K562 (cell line): ENCODE data around the gene DOLPP1. TPM values are rescaled to one million over a fixed set of nuclear protein-coding genes. Genes with fewer than 3 reads are reported as not detected.

ENCODE experiments used
- CBFA2T2 ChIP-seq: fragments of 450-650 bp; conservative IDR thresholded peaks from 2 replicates; pipeline ENCODE4 v1.6.1; 2017; ENCODE audit warnings: mild to moderate bottlenecking
- CREB1 ChIP-seq, 2 experiments: sonication (generic) in 1 of 2; formaldehyde crosslinking in 1 of 2; IDR thresholded peaks; 2 replicates each; pipeline versions ENCODE4 v1.6.1 to v1.8.0; 2012 to 2022; ENCODE audit warnings: inconsistent platforms in 1 of 2, mild to moderate bottlenecking in 1 of 2, missing genetic modification reagents in 1 of 2, moderate library complexity in 1 of 2
- CXXC5 ChIP-seq: fragments of 250-450 bp; sonication (Bioruptor Pico); IDR thresholded peaks from 2 replicates; pipeline ENCODE4 v1.8.0; 2022; ENCODE audit warnings: inconsistent platforms, mild to moderate bottlenecking, moderate library complexity
- DACH1 ChIP-seq: fragments of 450-650 bp; IDR thresholded peaks from 2 replicates; pipeline ENCODE4 v1.6.1; 2018; ENCODE audit not compliant: partially characterized antibody
- GABPB2 ChIP-seq: fragments of 250-450 bp; sonication (Bioruptor Pico); conservative IDR thresholded peaks from 2 replicates; pipeline ENCODE4 v1.5.1; 2021; ENCODE audit warnings: mild to moderate bottlenecking
- HEY1 ChIP-seq: fragments of 250-450 bp; sonication (Bioruptor Pico); IDR thresholded peaks from 2 replicates; pipeline ENCODE4 v1.5.0; 2020; ENCODE audit warnings: mild to moderate bottlenecking, moderate library complexity, borderline replicate concordance
- HLTF ChIP-seq: fragments of 450-650 bp; IDR thresholded peaks from 2 replicates; pipeline ENCODE4 v1.6.1; 2016
- ILK ChIP-seq: fragments of 450-650 bp; IDR thresholded peaks from 2 replicates; pipeline ENCODE4 v1.6.1; 2016; ENCODE audit warnings: missing genetic modification characterization, low read depth, mild to moderate bottlenecking, missing compliant biosample characterization, moderate library complexity, borderline replicate concordance
- MAFG ChIP-seq: fragments of 450-650 bp; conservative IDR thresholded peaks from 2 replicates; pipeline ENCODE4 v1.6.1; 2016; ENCODE audit warnings: missing genetic modification characterization, missing compliant biosample characterization
- MEF2D ChIP-seq: conservative IDR thresholded peaks from 2 replicates; pipeline ENCODE4 v1.6.1; 2016; ENCODE audit warnings: low read depth, missing genetic modification characterization, missing compliant biosample characterization
- MEIS2 ChIP-seq: fragments of 450-650 bp; IDR thresholded peaks from 2 replicates; pipeline ENCODE4 v1.6.1; 2014; ENCODE audit warnings: mild to moderate bottlenecking; ENCODE audit not compliant: partially characterized antibody
- NR1H2 ChIP-seq: sonication (generic); formaldehyde crosslinking; IDR thresholded peaks from 2 replicates; pipeline ENCODE4 v1.4.0; 2020; ENCODE audit warnings: mild to moderate bottlenecking, missing genetic modification reagents
- PHF21A ChIP-seq: fragments of 450-650 bp; IDR thresholded peaks from 2 replicates; pipeline ENCODE4 v1.6.1; 2017; ENCODE audit warnings: low read depth, borderline replicate concordance
- POLR2B ChIP-seq: fragments of 450-650 bp; IDR thresholded peaks from 2 replicates; pipeline ENCODE4 v1.6.1; 2018; ENCODE audit warnings: low read depth; ENCODE audit not compliant: partially characterized antibody
- SIX5 ChIP-seq, 2 experiments: IDR thresholded peaks; 2 replicates each; pipeline ENCODE4 v1.6.1; 2011; ENCODE audit warnings: low read length in 2 of 2, borderline replicate concordance in 1 of 2, low read depth in 1 of 2, mild to moderate bottlenecking in 1 of 2, moderate library complexity in 1 of 2; ENCODE audit not compliant: insufficient read depth in 1 of 2
- TCF3 ChIP-seq: sonication (generic); formaldehyde crosslinking; IDR thresholded peaks from 2 replicates; pipeline ENCODE4 v1.4.0; 2020; ENCODE audit warnings: mild to moderate bottlenecking, missing genetic modification reagents
- ZFPM2 ChIP-seq: fragments of 250-450 bp; sonication (Bioruptor Pico); IDR thresholded peaks from 2 replicates; pipeline ENCODE4 v1.5.1; 2022; ENCODE audit warnings: mild to moderate bottlenecking
- ZKSCAN3 ChIP-seq: fragments of 250-450 bp; sonication (Bioruptor Pico); IDR thresholded peaks from 2 replicates; pipeline ENCODE4 v1.4.0; 2020
- ZNF133 ChIP-seq: fragments of 250-450 bp; sonication (Bioruptor Pico); IDR thresholded peaks from 2 replicates; pipeline ENCODE4 v1.4.0; 2020; ENCODE audit warnings: mild to moderate bottlenecking
- ZNF644 ChIP-seq: fragments of 200-800 bp; sonication (Bioruptor generic); IDR thresholded peaks from 2 replicates; pipeline ENCODE4 v1.6.1; 2016; ENCODE audit warnings: low read depth, missing genetic modification characterization, missing compliant biosample characterization
- polyA plus RNA-seq, 8 experiments: library from polyadenylated mRNA; depleted of rRNA in 4 of 8; stranded (reverse) in 5 of 8; unstranded in 3 of 8; fragments of >200 nt; fragmentation: Nextera tagmentation in 2 of 8; fragmentation: Illumina TruSeq in 1 of 8; extraction: Ambion mirVana in 2 of 8; extraction: Trizol in 1 of 8; gene quantifications; 2 replicates each; pipeline versions ENCODE4 v1.2.1 to v1.2.3, GENCODE V29; 2011 to 2014; ENCODE audit warnings: inconsistent platforms in 1 of 8, missing spikeins in 1 of 8
- total RNA-seq, 7 experiments: library from RNA; depleted of rRNA in 6 of 7; stranded (reverse); fragments of >200 nt in 6 of 7; fragmentation: Illumina TruSeq in 2 of 7; extraction: Trizol in 2 of 7; gene quantifications; 2 replicates each; pipeline versions ENCODE4 v1.2.1 to v1.2.3, GENCODE V29; 2011 to 2021; ENCODE audit warnings: low replicate concordance in 1 of 7
- TF ChIP-seq, protein P1 (sequence below): sonication (generic); IDR thresholded peaks from 2 replicates; pipeline ENCODE4 v1.6.1; 2016
- TF ChIP-seq, protein P2 (sequence below), 2 experiments: IDR thresholded peaks; 2 replicates each; pipeline ENCODE4 v1.6.1; 2012; ENCODE audit warnings: improper control_type of control experiment in 2 of 2, low read depth in 2 of 2, low read length in 2 of 2, borderline replicate concordance in 1 of 2
- TF ChIP-seq, protein P3 (sequence below): sonication (generic); formaldehyde crosslinking; IDR thresholded peaks from 2 replicates; pipeline ENCODE4 v1.9.0; 2022; ENCODE audit warnings: mild to moderate bottlenecking, missing genetic modification reagents
- TF ChIP-seq, protein P4 (sequence below): conservative IDR thresholded peaks from 2 replicates; pipeline ENCODE4 v1.6.1; 2011; ENCODE audit warnings: low read depth, mild to moderate bottlenecking, low read length; ENCODE audit not compliant: control insufficient read depth
- TF ChIP-seq, protein P5 (sequence below): sonication (generic); formaldehyde crosslinking; IDR thresholded peaks from 2 replicates; pipeline ENCODE4 v1.8.0; 2022; ENCODE audit warnings: mild to moderate bottlenecking, low read depth, missing genetic modification reagents

The DOLPP1 gene
- total and polyA plus RNA-seq, 9 of the 15 experiments (the other 6 are each of a cell fraction or from before 2014, with no cell fraction given) = 3.0 to 39.8 (median 30.5) TPM

DNA sequence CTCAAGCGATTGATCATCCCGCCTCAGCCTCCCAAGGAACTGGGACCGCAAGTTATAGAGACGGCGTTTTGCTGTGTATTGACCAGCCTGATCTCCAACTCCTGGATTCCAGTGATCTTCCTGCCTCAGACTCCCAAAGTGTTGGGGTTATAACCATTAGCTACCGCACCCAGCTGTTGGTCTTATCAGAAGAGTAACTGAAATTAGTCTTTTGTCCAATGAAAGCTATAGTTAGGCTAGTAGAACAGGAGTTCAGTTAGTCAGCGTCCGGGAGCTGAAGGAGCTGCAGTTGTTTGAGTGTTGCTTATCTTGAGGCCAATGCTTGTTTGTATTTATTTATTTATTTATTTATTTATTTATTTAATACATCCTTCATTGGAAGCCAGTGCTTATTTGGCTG is 47.7 kb upstream of the DOLPP1 start (continued):
- TF ChIP-seq MAFG = no peak
- TF ChIP-seq HLTF = no peak
- TF ChIP-seq DACH1 = peak; percentile 84
- no peak for TF ChIP-seq HEY1 (CRISPR knock-in tag)
- no peak for TF ChIP-seq ZKSCAN3 (CRISPR knock-in tag)
- TF ChIP-seq, protein P1, sequence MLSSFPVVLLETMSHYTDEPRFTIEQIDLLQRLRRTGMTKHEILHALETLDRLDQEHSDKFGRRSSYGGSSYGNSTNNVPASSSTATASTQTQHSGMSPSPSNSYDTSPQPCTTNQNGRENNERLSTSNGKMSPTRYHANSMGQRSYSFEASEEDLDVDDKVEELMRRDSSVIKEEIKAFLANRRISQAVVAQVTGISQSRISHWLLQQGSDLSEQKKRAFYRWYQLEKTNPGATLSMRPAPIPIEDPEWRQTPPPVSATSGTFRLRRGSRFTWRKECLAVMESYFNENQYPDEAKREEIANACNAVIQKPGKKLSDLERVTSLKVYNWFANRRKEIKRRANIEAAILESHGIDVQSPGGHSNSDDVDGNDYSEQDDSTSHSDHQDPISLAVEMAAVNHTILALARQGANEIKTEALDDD = peak; percentile 99
- no peak for TF ChIP-seq GABPB2 (CRISPR knock-in tag)
- no peak for TF ChIP-seq ZFPM2 (CRISPR knock-in tag)
- TF ChIP-seq CBFA2T2 = no peak; the same call in 1 of the 2 replicates
- TF ChIP-seq ILK (tag) = no peak
- TF ChIP-seq ZNF133 (CRISPR knock-in tag) = no peak
- no peak for TF ChIP-seq ZNF644 (tag)
- TF ChIP-seq PHF21A = no peak
- TF ChIP-seq NR1H2 (CRISPR knock-in tag) = no peak
- TF ChIP-seq, protein P2, sequence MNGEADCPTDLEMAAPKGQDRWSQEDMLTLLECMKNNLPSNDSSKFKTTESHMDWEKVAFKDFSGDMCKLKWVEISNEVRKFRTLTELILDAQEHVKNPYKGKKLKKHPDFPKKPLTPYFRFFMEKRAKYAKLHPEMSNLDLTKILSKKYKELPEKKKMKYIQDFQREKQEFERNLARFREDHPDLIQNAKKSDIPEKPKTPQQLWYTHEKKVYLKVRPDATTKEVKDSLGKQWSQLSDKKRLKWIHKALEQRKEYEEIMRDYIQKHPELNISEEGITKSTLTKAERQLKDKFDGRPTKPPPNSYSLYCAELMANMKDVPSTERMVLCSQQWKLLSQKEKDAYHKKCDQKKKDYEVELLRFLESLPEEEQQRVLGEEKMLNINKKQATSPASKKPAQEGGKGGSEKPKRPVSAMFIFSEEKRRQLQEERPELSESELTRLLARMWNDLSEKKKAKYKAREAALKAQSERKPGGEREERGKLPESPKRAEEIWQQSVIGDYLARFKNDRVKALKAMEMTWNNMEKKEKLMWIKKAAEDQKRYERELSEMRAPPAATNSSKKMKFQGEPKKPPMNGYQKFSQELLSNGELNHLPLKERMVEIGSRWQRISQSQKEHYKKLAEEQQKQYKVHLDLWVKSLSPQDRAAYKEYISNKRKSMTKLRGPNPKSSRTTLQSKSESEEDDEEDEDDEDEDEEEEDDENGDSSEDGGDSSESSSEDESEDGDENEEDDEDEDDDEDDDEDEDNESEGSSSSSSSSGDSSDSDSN (IDR thresholded peaks at IDR 0.05; ENCODE audit: borderline replicate concordance in 1 of 2, low read depth in 2 of 2, low read length in 2 of 2) = no peak
- TF ChIP-seq CXXC5 = no peak; the same call in 1 of the 2 replicates
- TF ChIP-seq MEF2D (tag) = no peak
- TF ChIP-seq TCF3 (CRISPR knock-in tag) = peak; percentile 40
- TF ChIP-seq, protein P3, sequence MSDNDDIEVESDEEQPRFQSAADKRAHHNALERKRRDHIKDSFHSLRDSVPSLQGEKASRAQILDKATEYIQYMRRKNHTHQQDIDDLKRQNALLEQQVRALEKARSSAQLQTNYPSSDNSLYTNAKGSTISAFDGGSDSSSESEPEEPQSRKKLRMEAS (CRISPR knock-in tag) = no peak
- no peak for TF ChIP-seq MEIS2
- TF ChIP-seq, protein P4, sequence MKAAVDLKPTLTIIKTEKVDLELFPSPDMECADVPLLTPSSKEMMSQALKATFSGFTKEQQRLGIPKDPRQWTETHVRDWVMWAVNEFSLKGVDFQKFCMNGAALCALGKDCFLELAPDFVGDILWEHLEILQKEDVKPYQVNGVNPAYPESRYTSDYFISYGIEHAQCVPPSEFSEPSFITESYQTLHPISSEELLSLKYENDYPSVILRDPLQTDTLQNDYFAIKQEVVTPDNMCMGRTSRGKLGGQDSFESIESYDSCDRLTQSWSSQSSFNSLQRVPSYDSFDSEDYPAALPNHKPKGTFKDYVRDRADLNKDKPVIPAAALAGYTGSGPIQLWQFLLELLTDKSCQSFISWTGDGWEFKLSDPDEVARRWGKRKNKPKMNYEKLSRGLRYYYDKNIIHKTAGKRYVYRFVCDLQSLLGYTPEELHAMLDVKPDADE = no peak
- TF ChIP-seq SIX5 (IDR thresholded peaks at IDR 0.05; ENCODE audit: borderline replicate concordance in 1 of 2, insufficient read depth in 1 of 2, low read depth in 1 of 2, low read length in 2 of 2) = no peak
- TF ChIP-seq CREB1 (IDR thresholded peaks at IDR 0.05) = no peak
- 0 out of 2 replicates have a peak, but pooled peaks have one; percentile 21 for TF ChIP-seq CREB1 (CRISPR knock-in tag; IDR thresholded peaks at IDR 0.05)
- TF ChIP-seq POLR2B = no peak
- TF ChIP-seq, protein P5, sequence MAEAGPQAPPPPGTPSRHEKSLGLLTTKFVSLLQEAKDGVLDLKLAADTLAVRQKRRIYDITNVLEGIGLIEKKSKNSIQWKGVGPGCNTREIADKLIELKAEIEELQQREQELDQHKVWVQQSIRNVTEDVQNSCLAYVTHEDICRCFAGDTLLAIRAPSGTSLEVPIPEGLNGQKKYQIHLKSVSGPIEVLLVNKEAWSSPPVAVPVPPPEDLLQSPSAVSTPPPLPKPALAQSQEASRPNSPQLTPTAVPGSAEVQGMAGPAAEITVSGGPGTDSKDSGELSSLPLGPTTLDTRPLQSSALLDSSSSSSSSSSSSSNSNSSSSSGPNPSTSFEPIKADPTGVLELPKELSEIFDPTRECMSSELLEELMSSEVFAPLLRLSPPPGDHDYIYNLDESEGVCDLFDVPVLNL = no peak
